Prostate gland (tissue), 2 donors: ENCODE results near the gene EIF3B. TPM values are rescaled to one million over a fixed set of nuclear protein-coding genes. Genes with fewer than 3 reads are reported as not detected.
A peak's percentile ranks its signal among the peaks of the same experiment; 100 is the strongest.
"Not testable (repeated sequence)": the region's sequence is repeated elsewhere in the genome, so short reads cannot be mapped to it uniquely, and the experiment has no call there.

ENCODE experiments used
- DNase-seq: peaks from one replicate; pipeline ENCODE4 v3.0.0-alpha.2; 2019; ENCODE audit warnings: low spot score
- H3K27ac ChIP-seq, 2 donors: fragments of 200-600 bp; sonication (generic); 2 replicates each; pipeline ENCODE4 v1.5.1; 2017 to 2019
- H3K27me3 ChIP-seq: fragments of 200-600 bp; sonication (generic); replicated peaks from 2 replicates; pipeline ENCODE4 v1.5.1; 2019; ENCODE audit not compliant: insufficient read depth
- H3K36me3 ChIP-seq, 2 donors: fragments of 200-600 bp; sonication (generic); 1 replicate in 1 of 2; 2 replicates in 1 of 2; pipeline versions ENCODE4 v1.5.1 to v1.8.1; 2017 to 2019
- H3K4me1 ChIP-seq: fragments of 200-600 bp; sonication (generic); replicated peaks from 2 replicates; pipeline ENCODE4 v1.5.1; 2019
- H3K4me3 ChIP-seq, 2 donors: fragments of 200-600 bp; sonication (generic); 2 replicates each; pipeline ENCODE4 v1.5.1; 2017 to 2019
- H3K9me3 ChIP-seq: fragments of 200-600 bp; sonication (generic); 2 replicates; pipeline ENCODE4 v1.5.1; 2017
- CTCF ChIP-seq, 4 experiments: fragments of 200-600 bp in 2 of 4; fragments of 450-650 bp in 2 of 4; sonication (generic) in 2 of 4; IDR thresholded peaks; 1 replicate in 3 of 4; 2 replicates in 1 of 4; pipeline ENCODE4 v1.5.1; 2016 to 2019; ENCODE audit warnings: antibody characterized with exemption in 4 of 4, mild to moderate bottlenecking in 2 of 4, moderate library complexity in 2 of 4
- POLR2A ChIP-seq: fragments of 450-650 bp; IDR thresholded peaks from one replicate; pipeline ENCODE4 v1.6.1; 2016; ENCODE audit warnings: antibody characterized with exemption, mild to moderate bottlenecking
- POLR2AphosphoS5 ChIP-seq: sonication (generic); formaldehyde crosslinking; IDR thresholded peaks from one replicate; pipeline ENCODE4 v1.6.1; 2017; ENCODE audit warnings: antibody characterized with exemption
- WGBS: methylation state at CpG from one replicate; pipeline ENCODE4 v1.1.5; 2018; 5-methylcytosine and 5-hydroxymethylcytosine counted together
- intact Hi-C: fragments of 100-400 bp; cut with DNase I; formaldehyde crosslinking; loops from one replicate; pipeline ENCODE4 v1.14.2; 2022
- total RNA-seq, 2 donors: library from RNA; depleted of rRNA; stranded (reverse); fragments of >200 nt; gene quantifications; one replicate each; pipeline ENCODE4 v1.1.0, GENCODE V29; 2016

Gene EIF3B
- total RNA-seq, 2 donors from 2014 or later = 141 to 220 TPM

- no peak for TF ChIP-seq CTCF (IDR thresholded peaks at IDR 0.05)
- no peak for TF ChIP-seq POLR2A
- TF ChIP-seq POLR2AphosphoS5 = no peak
- Histone ChIP-seq H3K4me1 (no peaks in the 10 kb centered on the region), H3K36me3 (peaks cover 0 to 10% of the 10 kb centered on the region in 2 donors), H3K27me3 (no peaks in the 10 kb centered on the region), H3K27ac (no peak overlapping the region), H3K9me3 (no peaks in the 10 kb centered on the region), H3K4me3 (no peak overlapping the region)
- 86% methylated on average over 28 of the region's 29 CpGs for WGBS
- intact Hi-C loops = no loop called here
- DNase-seq = no peak
Measured at GRCh38 chr7:2383543-2384274, 29.1 kb downstream of the EIF3B start.

- peaks cover 0 to 2% of the 10 kb centered on the region in 2 donors for H3K36me3 ChIP-seq
- no peaks in the 10 kb centered on the region for H3K4me1 ChIP-seq
- intact Hi-C loops = no loop called here
- no peak overlapping the region for H3K27ac ChIP-seq
- no peaks in the 10 kb centered on the region for H3K27me3 ChIP-seq
- H3K9me3 ChIP-seq = no peaks in the 10 kb centered on the region
- no peak overlapping the region for H3K4me3 ChIP-seq
- no peak for DNase-seq
- 81% methylated on average over 19 of the region's 19 CpGs for WGBS
- TF ChIP-seq POLR2A (no peak), POLR2AphosphoS5 (no peak), CTCF (IDR thresholded peaks at IDR 0.05) (no peak)
Measured at GRCh38 chr7:2384354-2385243, 30.0 kb downstream of the EIF3B start.

- H3K27me3 ChIP-seq, intact Hi-C loops, H3K36me3 ChIP-seq, H3K9me3 ChIP-seq, H3K4me1 ChIP-seq, H3K4me3 ChIP-seq, DNase-seq, H3K27ac ChIP-seq: not testable (repeated sequence)
- 91% methylated on average over 9 of the region's 9 CpGs for WGBS
Measured at GRCh38 chr7:2386122-2386521, 31.5 kb downstream of the EIF3B start.

- H3K4me1 ChIP-seq = no peaks in the 10 kb centered on the region
- no peaks in the 10 kb centered on the region for H3K9me3 ChIP-seq
- intact Hi-C loops = no loop called here
- WGBS = 82% methylated on average over 17 of the region's 17 CpGs
- no peaks in the 10 kb centered on the region for H3K36me3 ChIP-seq
- H3K27me3 ChIP-seq = no peaks in the 10 kb centered on the region
- no peak for DNase-seq
- TF ChIP-seq CTCF (IDR thresholded peaks at IDR 0.05) (no peak), POLR2AphosphoS5 (no peak), POLR2A (no peak)
- H3K4me3 ChIP-seq = no peak overlapping the region
- H3K27ac ChIP-seq = no peak overlapping the region
Measured at GRCh38 chr7:2386964-2387669, 32.5 kb downstream of the EIF3B start.

GRCh38 chr7:2387897-2388636 is 33.4 kb downstream of the EIF3B start:
- WGBS = 94% methylated on average over 29 of the region's 31 CpGs
- Histone ChIP-seq H3K36me3 (no peaks in the 10 kb centered on the region), H3K27me3 (no peaks in the 10 kb centered on the region), H3K4me1 (no peaks in the 10 kb centered on the region), H3K4me3 (no peak overlapping the region), H3K27ac (no peak overlapping the region), H3K9me3 (no peaks in the 10 kb centered on the region)
- no peak for DNase-seq
- intact Hi-C loops = no loop called here
- no peak for TF ChIP-seq CTCF (IDR thresholded peaks at IDR 0.05)
- peak; percentile 14 for TF ChIP-seq POLR2AphosphoS5
